Right lobe of liver (tissue), 4 donors: Measurements from ENCODE around the gene MYO3B.

ENCODE experiments used
- CTCF ChIP-seq, 4 donors: fragments of 200-600 bp in 3 of 4; fragments of 450-650 bp in 1 of 4; IDR thresholded peaks; one replicate each; pipeline versions ENCODE4 v1.5.1 to v1.8.0; 2016 to 2022; ENCODE audit warnings: antibody characterized with exemption in 4 of 4, mild to moderate bottlenecking in 2 of 4
- POLR2A ChIP-seq: fragments of 450-650 bp; IDR thresholded peaks from one replicate; pipeline ENCODE4 v1.6.1; 2017; ENCODE audit warnings: antibody characterized with exemption, mild to moderate bottlenecking
- donor health status: DM: no; HTN: no; CAD: no.
- donor health status: DM: no; HTN: no; CAD: no.
- donor health status: DM: no; HTN: yes; CAD: no.

- TF ChIP-seq CTCF (IDR thresholded peaks at IDR 0.05), result no peak
- no peak for TF ChIP-seq POLR2A
Measured at GRCh38 chr2:170143045-170143717, 34.8 kb upstream of the MYO3B start.
